Thoracic aorta (tissue), 2 donors: ENCODE results near the gene RAB20. TPM values are rescaled to one million over a fixed set of nuclear protein-coding genes. Genes with fewer than 3 reads are reported as not detected.

Source experiments
- ATAC-seq: fragments of 150-250 bp; one replicate; pipeline ENCODE4 v1.8.0; 2017; ENCODE audit warnings: low read depth; ENCODE audit not compliant: insufficient number of reproducible peaks, low FRiP score
- DNase-seq: peaks from one replicate; pipeline ENCODE4 v3.0.0-alpha.2; 2020; ENCODE audit warnings: low spot score
- H3K27ac ChIP-seq, 2 donors: fragments of 200-600 bp; sonication (generic); 1 replicate in 1 of 2; 2 replicates in 1 of 2; pipeline ENCODE4 v1.5.1; 2016; ENCODE audit warnings: mild to moderate bottlenecking in 2 of 2, moderate library complexity in 2 of 2
- H3K27me3 ChIP-seq: fragments of 200-600 bp; sonication (generic); replicated peaks from 2 replicates; pipeline ENCODE4 v1.6.0; 2016; ENCODE audit warnings: mild to moderate bottlenecking; ENCODE audit not compliant: insufficient read depth
- H3K36me3 ChIP-seq: fragments of 200-600 bp; sonication (generic); one replicate; pipeline ENCODE4 v1.5.1; 2016
- H3K4me1 ChIP-seq, 2 donors: fragments of 200-600 bp; sonication (generic); 1 replicate in 1 of 2; 2 replicates in 1 of 2; pipeline versions ENCODE4 v1.5.1 to v1.6.0; 2016; ENCODE audit warnings: low read depth in 2 of 2, mild to moderate bottlenecking in 1 of 2; ENCODE audit not compliant: control insufficient read depth in 1 of 2
- H3K4me3 ChIP-seq: fragments of 200-600 bp; sonication (generic); 2 replicates; pipeline ENCODE4 v1.5.1; 2016; ENCODE audit warnings: mild to moderate bottlenecking
- H3K9me3 ChIP-seq: fragments of 200-600 bp; sonication (generic); 2 replicates; pipeline ENCODE4 v1.5.1; 2016
- CTCF ChIP-seq: fragments of 200-600 bp; sonication (generic); IDR thresholded peaks from one replicate; pipeline ENCODE4 v1.5.1; 2019; ENCODE audit warnings: antibody characterized with exemption
- total RNA-seq, 2 donors: library from RNA; depleted of rRNA; stranded (reverse); fragments of >200 nt; gene quantifications; one replicate each; pipeline versions ENCODE4 v1.1.0 to v1.2.3, GENCODE V29; 2016

RAB20 gene
- total RNA-seq, 2 donors from 2014 or later: 22.6 to 34.5 TPM

DNA sequence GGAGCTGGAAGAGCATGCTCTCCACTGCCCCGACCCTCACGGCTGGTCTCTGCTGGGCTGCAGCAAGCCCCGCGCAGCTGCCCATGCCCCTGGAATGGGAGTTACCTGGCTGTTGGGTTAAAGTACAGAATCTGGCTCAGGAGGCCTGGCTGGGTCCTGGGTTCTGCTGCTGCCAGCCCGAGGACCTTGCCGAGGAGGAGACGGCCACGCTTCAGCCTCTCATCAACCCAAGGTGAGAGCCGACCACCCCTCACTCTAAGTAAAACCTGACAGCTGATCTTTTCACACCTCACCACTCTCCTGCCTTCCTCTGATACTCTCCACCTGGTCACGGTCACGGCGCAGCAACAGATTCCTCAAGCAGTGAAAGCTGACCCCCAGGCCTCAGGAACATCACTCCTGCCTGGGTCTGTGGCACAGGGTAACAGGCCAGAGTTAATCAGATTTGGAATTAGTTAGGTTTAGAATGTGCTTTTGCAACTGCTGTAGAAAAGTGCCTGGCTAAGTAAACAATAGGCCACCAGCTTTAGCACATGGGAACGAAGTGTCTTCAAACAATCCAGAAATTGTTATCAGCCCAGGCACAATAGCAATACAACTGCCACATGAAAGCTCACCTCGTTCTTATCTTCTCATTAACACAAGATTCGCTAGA is 20.5 kb downstream of the RAB20 start:
- no peaks in the 10 kb centered on the region for H3K27me3 ChIP-seq
- no peaks in the 10 kb centered on the region for H3K9me3 ChIP-seq
- H3K4me1 ChIP-seq: peaks cover 31 to 58% of the 10 kb centered on the region in 2 donors
- TF ChIP-seq CTCF: no peak
- DNase-seq: no peak
- peak overlapping the region; percentile 68 to 82 for H3K27ac ChIP-seq
- H3K36me3 ChIP-seq: no peaks in the 10 kb centered on the region
- no peak overlapping the region for H3K4me3 ChIP-seq
- no peak for ATAC-seq

DNA sequence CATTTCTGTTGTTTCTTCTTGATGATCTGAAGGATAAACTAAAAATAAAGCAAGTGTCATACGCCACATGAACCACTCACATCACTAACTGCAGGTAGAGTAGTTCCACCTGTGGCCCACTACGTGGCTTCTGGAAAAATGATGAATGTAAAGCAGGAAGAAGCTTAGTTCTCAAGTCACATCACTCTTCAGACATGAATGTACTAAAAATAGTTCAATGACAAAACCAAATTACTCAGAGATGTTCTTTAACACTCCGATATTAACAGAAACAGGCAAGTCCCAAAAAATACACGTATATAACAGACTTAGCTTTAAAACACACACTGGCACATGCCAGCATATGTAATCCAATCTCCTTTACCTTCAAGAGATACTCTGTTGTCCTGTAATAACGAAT is 21.6 kb downstream of the RAB20 start:
- H3K4me3 ChIP-seq: no peak overlapping the region
- H3K9me3 ChIP-seq: no peaks in the 10 kb centered on the region
- no peaks in the 10 kb centered on the region for H3K36me3 ChIP-seq
- H3K27me3 ChIP-seq: no peaks in the 10 kb centered on the region
- DNase-seq (no peak), ATAC-seq (no peak)
- peak overlapping the region; percentile 68 to 82 for H3K27ac ChIP-seq
- H3K4me1 ChIP-seq: peaks cover 39 to 68% of the 10 kb centered on the region in 2 donors
- no peak for TF ChIP-seq CTCF

DNA sequence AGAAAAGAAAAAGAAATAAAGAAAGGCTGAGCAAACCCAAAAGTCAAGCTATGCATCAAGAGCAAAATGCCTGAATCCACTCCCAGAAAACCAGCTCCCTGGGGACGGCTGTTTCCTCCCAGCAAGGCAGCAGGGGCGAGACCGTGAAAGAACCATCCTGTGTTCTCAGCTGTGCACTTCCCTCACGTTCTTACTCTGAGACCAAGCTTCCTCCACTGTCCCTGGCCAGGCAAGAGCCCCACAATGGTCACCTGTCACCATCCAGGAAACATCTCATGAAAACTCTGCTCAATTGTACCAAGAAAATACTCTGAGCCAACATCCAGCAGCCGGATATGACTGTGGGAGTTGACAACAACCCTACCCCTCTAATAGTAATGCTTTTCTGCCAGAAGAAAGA is 22.9 kb downstream of the RAB20 start:
- H3K4me3 ChIP-seq: peak overlapping the region; percentile 15
- DNase-seq (no peak), ATAC-seq (no peak)
- H3K36me3 ChIP-seq: no peaks in the 10 kb centered on the region
- no peaks in the 10 kb centered on the region for H3K9me3 ChIP-seq
- H3K4me1 ChIP-seq: peaks cover 39 to 68% of the 10 kb centered on the region in 2 donors
- peak overlapping the region; percentile 46 to 68 for H3K27ac ChIP-seq
- no peak for TF ChIP-seq CTCF
- no peaks in the 10 kb centered on the region for H3K27me3 ChIP-seq

DNA sequence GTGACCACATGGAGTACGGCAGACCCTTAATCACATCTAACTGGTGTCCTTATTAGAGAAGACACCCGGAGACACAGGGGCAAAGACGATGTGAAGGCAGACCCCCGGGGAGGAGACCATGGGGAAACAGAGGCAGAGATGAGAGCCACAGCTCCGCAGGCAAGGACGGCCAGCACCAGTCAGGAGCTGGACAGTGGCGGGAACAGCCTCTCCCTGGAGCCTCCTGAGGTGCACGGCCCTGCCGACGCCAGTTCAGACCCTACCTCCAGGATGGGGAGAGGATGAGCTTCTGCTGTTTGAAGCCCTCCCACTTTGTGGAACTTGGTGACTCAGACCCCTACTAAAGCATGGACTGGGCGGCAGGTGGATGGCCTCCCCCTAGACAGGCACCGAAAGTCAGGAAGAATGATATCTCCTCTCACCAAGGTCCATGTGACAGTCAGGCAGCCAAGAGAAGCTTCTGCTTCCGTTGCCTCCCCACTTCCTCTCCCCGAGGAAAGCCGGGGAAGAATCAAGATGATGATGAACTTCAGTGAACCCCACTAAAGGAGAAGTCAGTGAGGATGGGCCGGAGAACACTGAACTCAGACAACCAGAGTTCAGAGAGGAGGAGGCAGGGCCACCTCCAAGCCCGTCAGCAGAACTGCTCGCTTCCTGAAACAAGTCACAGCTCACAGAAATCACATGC is 25.4 kb downstream of the RAB20 start:
- Histone ChIP-seq H3K27me3 (no peaks in the 10 kb centered on the region), H3K36me3 (no peaks in the 10 kb centered on the region), H3K4me3 (no peak overlapping the region), H3K9me3 (no peaks in the 10 kb centered on the region), H3K27ac (peak overlapping the region; percentile 2 to 46), H3K4me1 (peaks cover 36 to 53% of the 10 kb centered on the region in 2 donors)
- TF ChIP-seq CTCF: no peak
- DNase-seq (no peak), ATAC-seq (no peak)

- TF ChIP-seq CTCF: no peak
- Histone ChIP-seq H3K27me3 (no peaks in the 10 kb centered on the region), H3K4me3 (no peak overlapping the region), H3K36me3 (no peaks in the 10 kb centered on the region), H3K9me3 (no peaks in the 10 kb centered on the region), H3K27ac (peak overlapping the region; percentile 2 to 46), H3K4me1 (peaks cover 30 to 46% of the 10 kb centered on the region in 2 donors)
- DNase-seq (no peak), ATAC-seq (no peak)
Observed at GRCh38 chr13:110535526-110535925, 26.0 kb downstream of the RAB20 start.
